Caco-2 (cell line): ENCODE results near the gene CAMK2G. TPM values are rescaled to one million over a fixed set of nuclear protein-coding genes. Genes with fewer than 3 reads are reported as not detected.

ENCODE experiments used
- BruUV-seq: library from RNA; stranded (reverse); fragments of 400-500 nt; replicated peaks from 2 replicates; lab custom pipeline; 2021; lab: Mats Ljungman, UMichigan
- CTCF ChIA-PET: fragments of 300-600 bp; sonication (Branson Sonifier 250); formaldehyde crosslinking; loops from one replicate; lab custom pipeline; 2022; ENCODE audit warnings: antibody characterized with exemption; lab: Charles Lee
- POLR2A ChIA-PET: fragments of 300-600 bp; sonication (Branson Sonifier 250); formaldehyde crosslinking; loops from one replicate; lab custom pipeline; 2022; ENCODE audit warnings: antibody characterized with exemption; lab: Charles Lee
- DNase-seq, 2 experiments: peaks; one replicate each; pipeline versions ENCODE4 v3.0.0 to v3.0.0-alpha.2; 2020 to 2022
- H3K27me3 ChIP-seq: replicated peaks from 2 replicates; pipeline ENCODE4 v1.6.0; 2011; ENCODE audit warnings: low read length; ENCODE audit not compliant: control insufficient read depth, insufficient read depth
- H3K36me3 ChIP-seq: 2 replicates; pipeline ENCODE4 v1.5.1; 2011; ENCODE audit warnings: low read length; ENCODE audit not compliant: control insufficient read depth, insufficient read depth
- H3K4me1 ChIP-seq: fragments of 250-450 bp; sonication (Bioruptor Pico); 2 replicates; pipeline ENCODE4 v1.5.1; 2020; ENCODE audit warnings: mild to moderate bottlenecking
- H3K4me3 ChIP-seq: 2 replicates; pipeline ENCODE4 v1.5.1; 2011; ENCODE audit warnings: low read depth, mild to moderate bottlenecking, control low read depth, low read length
- H3K9me3 ChIP-seq: fragments of 250-450 bp; sonication (Bioruptor Pico); 2 replicates; pipeline ENCODE4 v1.5.1; 2020; ENCODE audit warnings: mild to moderate bottlenecking, moderate library complexity
- H3K27ac Mint-ChIP-seq: one replicate; pipeline ENCODE4 v1.8.0; 2022; ENCODE audit warnings: mixed read lengths; ENCODE audit not compliant: unreplicated experiment
- H3K27me3 Mint-ChIP-seq: one replicate; pipeline ENCODE4 v1.8.0; 2022; ENCODE audit warnings: mixed read lengths; ENCODE audit not compliant: insufficient read depth, unreplicated experiment
- H3K36me3 Mint-ChIP-seq: one replicate; pipeline ENCODE4 v1.8.0; 2022; ENCODE audit warnings: mild to moderate bottlenecking, mixed read lengths; ENCODE audit not compliant: insufficient read depth, unreplicated experiment
- H3K4me1 Mint-ChIP-seq: one replicate; pipeline ENCODE4 v1.8.0; 2022; ENCODE audit warnings: low read depth, mixed read lengths; ENCODE audit not compliant: unreplicated experiment
- H3K4me3 Mint-ChIP-seq: one replicate; pipeline ENCODE4 v1.8.0; 2022; ENCODE audit warnings: mild to moderate bottlenecking, moderate library complexity, mixed read lengths; ENCODE audit not compliant: unreplicated experiment
- H3K9me3 Mint-ChIP-seq: one replicate; pipeline ENCODE4 v1.8.0; 2022; ENCODE audit warnings: mixed read lengths; ENCODE audit not compliant: unreplicated experiment
- CTCF ChIP-seq, 2 experiments: fragments of 200-600 bp in 1 of 2; IDR thresholded peaks; 1 replicate in 1 of 2; 2 replicates in 1 of 2; pipeline versions ENCODE4 v1.5.1 to v1.8.0; 2011 to 2022; ENCODE audit warnings: antibody characterized with exemption in 1 of 2, control low read depth in 1 of 2, inconsistent platforms in 1 of 2, low read depth in 1 of 2, low read length in 1 of 2, mild to moderate bottlenecking in 1 of 2, moderate library complexity in 1 of 2; ENCODE audit not compliant: insufficient read depth in 1 of 2, severe bottlenecking in 1 of 2, unreplicated experiment in 1 of 2
- intact Hi-C: fragments of 100-400 bp; cut with micrococcal nuclease; formaldehyde crosslinking; loops from one replicate; pipeline ENCODE4 v1.10.0; 2022; ENCODE audit not compliant: unreplicated experiment
- total RNA-seq: library from RNA; stranded (reverse); gene quantifications from 2 replicates; pipeline ENCODE4 v1.2.3, GENCODE V29; 2022

CAMK2G gene
- total RNA-seq, 1 experiment from 2014 or later: 78.8 TPM

GRCh38 chr10:73842349-73842748, 32.0 kb downstream of the CAMK2G start:
- no peaks in the 10 kb centered on the region for H3K9me3 Mint-ChIP-seq
- BruUV-seq: no TSS peak
- ChIA-PET POLR2A (no interaction called here), CTCF (interaction anchor here (0.6 kb wide), 2 partner anchors 35 to 37 kb away, joined by 3 read pairs; no protein-coding TSS in a partner anchor)
- no peaks in the 10 kb centered on the region for H3K9me3 ChIP-seq
- H3K27ac Mint-ChIP-seq: no peak overlapping the region
- no peaks in the 10 kb centered on the region for H3K4me1 ChIP-seq
- no peak overlapping the region for H3K4me3 Mint-ChIP-seq
- TF ChIP-seq CTCF (IDR thresholded peaks at IDR 0.05; ENCODE audit: insufficient read depth in 1 of 2, low read depth in 1 of 2, low read length in 1 of 2, severe bottlenecking in 1 of 2, unreplicated experiment in 1 of 2): no peak
- intact Hi-C loops: no loop called here
- no peak overlapping the region for H3K4me3 ChIP-seq
- H3K27me3 Mint-ChIP-seq: no peaks in the 10 kb centered on the region
- H3K36me3 Mint-ChIP-seq: peaks cover 90% of the 10 kb centered on the region
- peaks cover 12% of the 10 kb centered on the region for H3K36me3 ChIP-seq
- DNase-seq: no peak
- no peaks in the 10 kb centered on the region for H3K27me3 ChIP-seq
- H3K4me1 Mint-ChIP-seq: no peaks in the 10 kb centered on the region

- CTCF ChIA-PET: interaction anchor here (0.6 kb wide), 1 partner anchor 35 kb away, joined by 3 read pairs; no protein-coding TSS in a partner anchor
- peaks cover 9% of the 10 kb centered on the region for H3K36me3 ChIP-seq
Measured at GRCh38 chr10:73841526-73842285, 32.6 kb downstream of the CAMK2G start.

GRCh38 chr10:73841061-73841421, 33.3 kb downstream of the CAMK2G start:
- no peaks in the 10 kb centered on the region for H3K4me1 ChIP-seq
- CTCF ChIA-PET: no interaction called here
- TF ChIP-seq CTCF (IDR thresholded peaks at IDR 0.05; ENCODE audit: insufficient read depth in 1 of 2, low read depth in 1 of 2, low read length in 1 of 2, severe bottlenecking in 1 of 2, unreplicated experiment in 1 of 2): no peak
- intact Hi-C loops: no loop called here
- no peak for DNase-seq
- Mint-ChIP-seq H3K27me3 (no peaks in the 10 kb centered on the region), H3K36me3 (peaks cover 90% of the 10 kb centered on the region), H3K9me3 (no peaks in the 10 kb centered on the region), H3K4me1 (no peaks in the 10 kb centered on the region), H3K27ac (peak overlapping the region; percentile 15), H3K4me3 (no peak overlapping the region)
- peaks cover 10% of the 10 kb centered on the region for H3K36me3 ChIP-seq
- no peak overlapping the region for H3K4me3 ChIP-seq
- H3K27me3 ChIP-seq: no peaks in the 10 kb centered on the region
- H3K9me3 ChIP-seq: no peaks in the 10 kb centered on the region
- no TSS peak for BruUV-seq
- POLR2A ChIA-PET: interaction anchor here (0.6 kb wide), 1 partner anchor 37 kb away, joined by 3 read pairs; no protein-coding TSS in a partner anchor

More at GRCh38 chr10:73841526-73842285, 32.6 kb downstream of the CAMK2G start:
- H3K4me1 Mint-ChIP-seq: no peaks in the 10 kb centered on the region
- H3K36me3 Mint-ChIP-seq: peaks cover 90% of the 10 kb centered on the region
- intact Hi-C loops: no loop called here
- BruUV-seq: no TSS peak
- no peaks in the 10 kb centered on the region for H3K27me3 ChIP-seq
- no peak overlapping the region for H3K4me3 Mint-ChIP-seq
- H3K9me3 ChIP-seq: no peaks in the 10 kb centered on the region
- DNase-seq: no peak
- H3K27ac Mint-ChIP-seq: no peak overlapping the region
- H3K4me1 ChIP-seq: no peaks in the 10 kb centered on the region
- TF ChIP-seq CTCF (IDR thresholded peaks at IDR 0.05; ENCODE audit: insufficient read depth in 1 of 2, low read depth in 1 of 2, low read length in 1 of 2, severe bottlenecking in 1 of 2, unreplicated experiment in 1 of 2): no peak
- H3K9me3 Mint-ChIP-seq: no peaks in the 10 kb centered on the region
- H3K27me3 Mint-ChIP-seq: no peaks in the 10 kb centered on the region
- H3K4me3 ChIP-seq: no peak overlapping the region
- POLR2A ChIA-PET: no interaction called here
